Measurements from ENCODE around the gene CCDC7. TPM values are rescaled to one million over a fixed set of nuclear protein-coding genes. Genes with fewer than 3 reads are reported as not detected.

CCDC7 gene
- total and polyA plus RNA-seq, 10 of the 15 experiments (the other 5 are each of a cell fraction or from before 2014, with no cell fraction given), result 1.8 to 5.6 (median 3.4) TPM

GRCh38 chr10:32731527-32731926 is 285.6 kb downstream of the CCDC7 start:
- Histone ChIP-seq H3K27ac (ENCODE audit: control insufficient read depth, insufficient read depth) (no peak overlapping the region), H3K4me3 (no peak overlapping the region), H3K27me3 (replicated peaks in 1 of 2; ENCODE audit: control insufficient read depth in 2 of 2, insufficient read depth in 2 of 2, low read length in 1 of 2) (no peaks in the 10 kb centered on the region), H3K79me2 (ENCODE audit: control insufficient read depth, insufficient read depth, low read length) (no peaks in the 10 kb centered on the region), H3K9ac (ENCODE audit: control insufficient read depth, insufficient read depth, low read length) (no peak overlapping the region), H2AFZ (ENCODE audit: control insufficient read depth, low read depth, low read length) (no peak overlapping the region), H3K4me2 (ENCODE audit: control insufficient read depth, insufficient read depth) (no peak overlapping the region), H4K20me1 (ENCODE audit: control insufficient read depth, insufficient read depth) (no peaks in the 10 kb centered on the region), H3K4me1 (ENCODE audit: control insufficient read depth, insufficient read depth, low read length) (no peaks in the 10 kb centered on the region), H3K36me3 (ENCODE audit: control insufficient read depth in 2 of 2, insufficient read depth in 2 of 2, low read length in 1 of 2) (no peaks in the 10 kb centered on the region), H3K9me3 (replicated peaks; ENCODE audit: control insufficient read depth, insufficient read depth, low read length) (no peaks in the 10 kb centered on the region)
- no peak for ATAC-seq
- CTCF ChIA-PET, result no interaction called here
- RAD21 ChIA-PET (ENCODE audit: unreplicated experiment), result no interaction called here
- DNase-seq (ENCODE audit: low read depth, low spot score), result no peak
- intact Hi-C loops (cut with micrococcal nuclease; ENCODE audit: unreplicated experiment), result no loop called here
- BruUV-seq (replicated peaks), result no TSS peak
- in situ Hi-C loops (cut with MboI), result no loop called here
- SMC1A ChIA-PET (ENCODE audit: uncharacterized antibody, unreplicated experiment), result no interaction called here
- WGBS (ENCODE audit: insufficient coverage, insufficient replicate concordance, low lambda C conversion rate, missing lambda C conversion rate), result 92% methylated on average over 9 of the region's 9 CpGs
- POLR2A ChIA-PET, result no interaction called here
- no peak for FAIRE-seq
- no peak for TF ChIP-seq ZBTB4 (CRISPR knock-in tag; IDR thresholded peaks at IDR 0.05)
- TF ChIP-seq, protein P1, sequence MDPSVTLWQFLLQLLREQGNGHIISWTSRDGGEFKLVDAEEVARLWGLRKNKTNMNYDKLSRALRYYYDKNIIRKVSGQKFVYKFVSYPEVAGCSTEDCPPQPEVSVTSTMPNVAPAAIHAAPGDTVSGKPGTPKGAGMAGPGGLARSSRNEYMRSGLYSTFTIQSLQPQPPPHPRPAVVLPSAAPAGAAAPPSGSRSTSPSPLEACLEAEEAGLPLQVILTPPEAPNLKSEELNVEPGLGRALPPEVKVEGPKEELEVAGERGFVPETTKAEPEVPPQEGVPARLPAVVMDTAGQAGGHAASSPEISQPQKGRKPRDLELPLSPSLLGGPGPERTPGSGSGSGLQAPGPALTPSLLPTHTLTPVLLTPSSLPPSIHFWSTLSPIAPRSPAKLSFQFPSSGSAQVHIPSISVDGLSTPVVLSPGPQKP (IDR thresholded peaks at IDR 0.05; ENCODE audit: low read depth, low read length), result no peak
- no peak for TF ChIP-seq GATAD2B (conservative IDR thresholded peaks at IDR 0.05; ENCODE audit: low read depth)
- no peak for TF ChIP-seq PKNOX1 (IDR thresholded peaks at IDR 0.05)
- no peak for TF ChIP-seq IKZF2 (IDR thresholded peaks at IDR 0.05)
- no peak for TF ChIP-seq CREM (IDR thresholded peaks at IDR 0.05; ENCODE audit: low read depth)
- no peak for TF ChIP-seq POLR2AphosphoS2 (IDR thresholded peaks at IDR 0.05; ENCODE audit: low read depth, low read length)
- no peak for TF ChIP-seq BCL11A (IDR thresholded peaks at IDR 0.05; ENCODE audit: low read depth, low read length)
- TF ChIP-seq SRF (IDR thresholded peaks at IDR 0.05; ENCODE audit: low read depth in 2 of 2, low read length in 2 of 2), result no peak
- TF ChIP-seq CHD1 (IDR thresholded peaks at IDR 0.05; ENCODE audit: low read depth, low read length), result no peak
- no peak for TF ChIP-seq SIX5 (IDR thresholded peaks at IDR 0.05; ENCODE audit: low read depth, low read length, severe bottlenecking)
- TF ChIP-seq SREBF1 (IDR thresholded peaks at IDR 0.05; ENCODE audit: low read length), result no peak
- TF ChIP-seq NR2C1 (IDR thresholded peaks at IDR 0.05), result no peak
- TF ChIP-seq RUNX3 (IDR thresholded peaks at IDR 0.05; ENCODE audit: low read length), result no peak
- TF ChIP-seq SUPT20H (IDR thresholded peaks at IDR 0.05; ENCODE audit: borderline replicate concordance, control insufficient read depth, low read depth, low read length), result no peak
- no peak for TF ChIP-seq JUND (IDR thresholded peaks at IDR 0.05; ENCODE audit: low read depth, low read length)
- TF ChIP-seq, protein P2, sequence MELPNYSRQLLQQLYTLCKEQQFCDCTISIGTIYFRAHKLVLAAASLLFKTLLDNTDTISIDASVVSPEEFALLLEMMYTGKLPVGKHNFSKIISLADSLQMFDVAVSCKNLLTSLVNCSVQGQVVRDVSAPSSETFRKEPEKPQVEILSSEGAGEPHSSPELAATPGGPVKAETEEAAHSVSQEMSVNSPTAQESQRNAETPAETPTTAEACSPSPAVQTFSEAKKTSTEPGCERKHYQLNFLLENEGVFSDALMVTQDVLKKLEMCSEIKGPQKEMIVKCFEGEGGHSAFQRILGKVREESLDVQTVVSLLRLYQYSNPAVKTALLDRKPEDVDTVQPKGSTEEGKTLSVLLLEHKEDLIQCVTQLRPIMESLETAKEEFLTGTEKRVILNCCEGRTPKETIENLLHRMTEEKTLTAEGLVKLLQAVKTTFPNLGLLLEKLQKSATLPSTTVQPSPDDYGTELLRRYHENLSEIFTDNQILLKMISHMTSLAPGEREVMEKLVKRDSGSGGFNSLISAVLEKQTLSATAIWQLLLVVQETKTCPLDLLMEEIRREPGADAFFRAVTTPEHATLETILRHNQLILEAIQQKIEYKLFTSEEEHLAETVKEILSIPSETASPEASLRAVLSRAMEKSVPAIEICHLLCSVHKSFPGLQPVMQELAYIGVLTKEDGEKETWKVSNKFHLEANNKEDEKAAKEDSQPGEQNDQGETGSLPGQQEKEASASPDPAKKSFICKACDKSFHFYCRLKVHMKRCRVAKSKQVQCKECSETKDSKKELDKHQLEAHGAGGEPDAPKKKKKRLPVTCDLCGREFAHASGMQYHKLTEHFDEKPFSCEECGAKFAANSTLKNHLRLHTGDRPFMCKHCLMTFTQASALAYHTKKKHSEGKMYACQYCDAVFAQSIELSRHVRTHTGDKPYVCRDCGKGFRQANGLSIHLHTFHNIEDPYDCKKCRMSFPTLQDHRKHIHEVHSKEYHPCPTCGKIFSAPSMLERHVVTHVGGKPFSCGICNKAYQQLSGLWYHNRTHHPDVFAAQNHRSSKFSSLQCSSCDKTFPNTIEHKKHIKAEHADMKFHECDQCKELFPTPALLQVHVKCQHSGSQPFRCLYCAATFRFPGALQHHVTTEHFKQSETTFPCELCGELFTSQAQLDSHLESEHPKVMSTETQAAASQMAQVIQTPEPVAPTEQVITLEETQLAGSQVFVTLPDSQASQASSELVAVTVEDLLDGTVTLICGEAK (IDR thresholded peaks at IDR 0.05; ENCODE audit: borderline replicate concordance), result no peak
